Muscle layer of duodenum (tissue), 2 donors: ENCODE data around the gene SEC24C.

Experiments used
- H3K27ac ChIP-seq: one replicate; pipeline ENCODE4 v1.7.0; 2013; ENCODE audit warnings: mild to moderate bottlenecking, low read length
- H3K27me3 ChIP-seq: one replicate; pipeline ENCODE4 v1.7.0; 2013; ENCODE audit warnings: low read depth, mild to moderate bottlenecking, control low read depth, low read length
- H3K36me3 ChIP-seq, 2 donors: one replicate each; pipeline ENCODE4 v1.7.0; 2013; ENCODE audit warnings: low read length in 2 of 2, control low read depth in 1 of 2, mild to moderate bottlenecking in 1 of 2; ENCODE audit not compliant: insufficient read depth in 2 of 2, control insufficient read depth in 1 of 2
- H3K4me1 ChIP-seq, 2 donors: one replicate each; pipeline ENCODE4 v1.7.0; 2013; ENCODE audit warnings: low read length in 2 of 2, mild to moderate bottlenecking in 2 of 2, control low read depth in 1 of 2, moderate library complexity in 1 of 2; ENCODE audit not compliant: insufficient read depth in 2 of 2, control insufficient read depth in 1 of 2
- H3K4me3 ChIP-seq, 2 donors: one replicate each; pipeline ENCODE4 v1.7.0; 2013; ENCODE audit warnings: low read length in 2 of 2, low read depth in 1 of 2, mild to moderate bottlenecking in 1 of 2
- H3K9me3 ChIP-seq, 2 donors: one replicate each; pipeline ENCODE4 v1.7.0; 2013; ENCODE audit warnings: low read length in 2 of 2, control low read depth in 1 of 2, mild to moderate bottlenecking in 1 of 2; ENCODE audit not compliant: control insufficient read depth in 1 of 2
- donor health status: healthy.

SEC24C gene

GRCh38 chr10:73816917-73817729 lies 73.0 kb downstream of the SEC24C start:
- Histone ChIP-seq H3K27ac (no peak overlapping the region), H3K36me3 (peaks cover 23 to 68% of the 10 kb centered on the region in 2 donors)

DNA sequence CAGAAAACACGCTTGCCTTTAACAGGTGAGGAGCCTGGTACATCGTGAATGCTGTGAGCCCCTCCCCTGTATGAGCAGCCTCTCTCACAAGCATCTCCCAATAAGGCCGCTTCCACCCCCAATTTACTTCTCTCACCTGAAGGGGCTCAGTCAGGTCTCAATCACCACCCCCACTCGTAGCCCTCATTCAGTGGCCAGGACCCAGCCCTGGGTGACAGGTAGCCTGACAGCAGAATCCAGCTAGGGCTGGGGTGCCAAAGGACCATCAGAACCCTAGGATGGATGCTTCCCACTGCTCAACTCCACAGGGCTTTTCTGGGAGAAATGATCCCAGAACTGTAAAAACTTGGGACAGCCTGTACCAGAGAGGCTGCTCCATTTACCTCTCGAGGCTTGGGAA lies 73.7 kb downstream of the SEC24C start:
- Histone ChIP-seq H3K9me3 (no peaks in the 10 kb centered on the region), H3K36me3 (peaks cover 26 to 70% of the 10 kb centered on the region in 2 donors), H3K27me3 (no peaks in the 10 kb centered on the region), H3K4me3 (no peak overlapping the region), H3K4me1 (peaks cover 3 to 11% of the 10 kb centered on the region in 2 donors), H3K27ac (no peak overlapping the region)

More at GRCh38 chr10:73816917-73817729, 73.0 kb downstream of the SEC24C start:
- Histone ChIP-seq H3K9me3 (no peaks in the 10 kb centered on the region), H3K4me1 (peaks cover 3 to 11% of the 10 kb centered on the region in 2 donors), H3K27me3 (no peaks in the 10 kb centered on the region), H3K4me3 (no peak overlapping the region)

DNA sequence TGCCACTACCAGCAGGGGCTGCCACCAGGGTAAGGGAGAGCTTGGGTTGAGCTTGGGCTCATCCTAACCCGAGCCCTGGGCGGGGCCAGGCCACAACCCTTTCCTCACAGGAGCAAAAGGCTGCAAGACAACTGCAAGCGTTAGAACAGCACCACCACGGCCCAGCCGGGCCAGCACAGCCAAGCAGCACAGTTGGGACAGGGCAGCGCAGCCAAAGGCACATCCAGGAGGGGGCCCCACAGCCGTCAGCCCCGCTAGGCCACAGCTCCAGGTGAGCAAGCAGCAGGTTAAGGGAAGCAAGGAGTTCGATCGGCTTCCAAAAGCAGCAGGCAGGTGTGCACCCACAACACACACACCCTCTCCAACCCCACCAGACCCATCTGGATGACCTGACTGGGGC lies 74.2 kb downstream of the SEC24C start:
- Histone ChIP-seq H3K27me3 (no peaks in the 10 kb centered on the region), H3K9me3 (no peaks in the 10 kb centered on the region), H3K4me1 (peaks cover 3 to 11% of the 10 kb centered on the region in 2 donors), H3K4me3 (no peak overlapping the region), H3K27ac (no peak overlapping the region), H3K36me3 (peaks cover 23 to 69% of the 10 kb centered on the region in 2 donors)

DNA sequence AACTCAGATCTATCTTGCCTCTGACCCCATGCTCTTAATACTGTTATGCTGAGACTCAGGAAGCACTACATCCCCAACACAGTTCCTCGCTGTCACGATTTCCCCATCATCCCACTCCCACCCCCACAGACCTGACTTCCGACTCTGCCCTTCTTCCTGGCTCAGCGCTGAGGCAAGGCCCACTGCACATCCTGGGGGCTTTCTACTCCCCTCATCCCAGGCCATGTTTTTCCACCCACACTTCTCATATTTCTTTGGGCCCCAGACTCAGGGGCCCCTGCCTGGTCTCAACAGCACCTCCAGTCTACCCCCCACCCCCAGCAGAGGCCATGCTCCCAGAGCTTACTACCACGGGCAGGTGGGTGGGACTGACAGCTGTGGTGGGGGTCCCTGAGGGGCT lies 74.9 kb downstream of the SEC24C start:
- Histone ChIP-seq H3K9me3 (no peaks in the 10 kb centered on the region), H3K4me1 (peaks cover 3 to 11% of the 10 kb centered on the region in 2 donors), H3K27me3 (no peaks in the 10 kb centered on the region), H3K4me3 (no peak overlapping the region), H3K36me3 (peaks cover 29 to 70% of the 10 kb centered on the region in 2 donors), H3K27ac (no peak overlapping the region)

- Histone ChIP-seq H3K9me3 (no peaks in the 10 kb centered on the region), H3K27ac (no peak overlapping the region), H3K4me3 (no peak overlapping the region), H3K4me1 (peaks cover 3 to 11% of the 10 kb centered on the region in 2 donors), H3K27me3 (no peaks in the 10 kb centered on the region), H3K36me3 (peaks cover 32 to 71% of the 10 kb centered on the region in 2 donors)
Measured at GRCh38 chr10:73819513-73820093, 75.4 kb downstream of the SEC24C start.
